ENCODE results near the gene IGF1.

The IGF1 gene

DNA sequence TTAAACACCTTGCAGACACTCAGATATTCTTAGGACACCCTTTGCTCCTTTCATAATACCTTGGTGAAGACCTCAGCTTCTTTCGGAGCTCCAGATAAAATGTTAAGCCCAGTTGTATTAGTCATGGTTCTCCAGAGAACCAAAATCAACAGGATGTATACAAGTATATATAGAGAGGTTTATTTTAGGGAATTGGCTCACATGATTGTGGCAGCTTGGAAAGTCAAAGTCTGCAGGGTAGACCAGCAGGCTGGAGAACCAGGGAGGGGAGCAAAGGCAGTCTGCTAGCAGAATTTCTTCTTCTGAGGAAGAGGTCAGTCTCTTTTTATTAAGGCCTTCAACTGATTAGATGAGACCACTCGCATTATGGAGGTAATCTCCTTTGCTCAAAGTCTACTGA is 6.9 kb upstream of the IGF1 start:
- DNase-seq: no peak

DNA sequence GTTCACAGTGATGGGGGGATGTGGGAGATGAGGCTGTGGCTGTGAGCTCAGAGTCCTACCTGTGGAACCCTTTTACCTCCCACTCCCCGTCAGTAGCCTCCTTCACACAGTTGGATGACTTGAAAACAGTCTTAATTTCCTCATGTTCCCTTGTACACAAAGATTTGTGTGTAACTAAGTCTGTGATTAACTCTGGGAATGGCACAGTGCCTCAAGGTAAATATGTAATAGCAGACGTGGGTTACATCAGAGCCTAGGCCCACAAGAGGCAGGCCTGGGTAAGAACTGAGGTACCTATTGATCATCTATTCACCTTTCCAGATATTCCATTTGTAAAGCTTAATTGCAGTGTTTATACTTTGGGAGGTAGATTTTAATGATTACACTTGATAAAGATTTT is 5.8 kb upstream of the IGF1 start:
- no peak for DNase-seq

DNA sequence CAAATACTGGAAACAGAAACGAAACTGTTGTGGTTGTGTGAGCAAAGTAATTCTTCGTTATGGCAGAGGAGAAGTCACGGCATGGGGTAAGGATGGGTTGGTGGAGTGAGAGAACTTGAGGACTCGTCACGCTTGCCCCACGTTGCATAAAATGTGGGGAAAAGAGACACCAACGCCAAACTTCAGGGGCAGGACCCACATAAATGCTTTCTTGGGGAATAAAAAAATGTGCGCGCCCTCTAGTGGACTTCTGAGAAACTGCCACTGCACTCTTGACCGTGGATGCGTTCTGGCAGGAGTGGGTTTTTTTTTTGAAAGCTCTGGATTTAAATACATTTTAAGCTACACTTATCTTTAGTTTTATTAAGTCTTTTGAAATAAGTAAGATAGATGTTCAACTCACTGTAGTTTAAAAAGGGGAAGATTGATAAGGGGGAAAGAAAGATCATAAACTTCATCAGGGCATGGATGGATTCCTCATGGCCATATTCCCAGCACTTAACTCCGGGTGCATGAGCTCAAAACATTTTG is 4.1 kb upstream of the IGF1 start:
- peak; percentile 61 to 81 for DNase-seq

DNA sequence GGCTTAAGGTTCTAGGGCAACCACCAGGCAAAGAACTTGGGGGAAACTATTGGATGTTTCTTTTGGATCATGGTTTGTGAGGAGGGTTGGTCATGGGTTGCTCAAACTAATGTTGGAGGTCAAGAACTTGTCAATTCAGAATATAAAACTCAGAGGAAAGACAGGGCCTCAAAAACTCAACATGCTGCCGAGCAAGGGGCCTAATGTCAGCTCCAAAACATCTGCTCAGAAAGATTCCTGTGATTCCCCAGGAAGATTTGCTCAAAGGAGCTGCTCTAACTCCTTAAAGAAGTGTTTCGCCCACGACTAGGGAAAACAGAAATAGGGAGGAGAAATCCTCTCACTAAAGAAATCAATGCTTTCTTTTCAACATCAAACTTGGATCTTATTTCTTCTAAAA is 3.7 kb upstream of the IGF1 start:
- no peak for DNase-seq

DNA sequence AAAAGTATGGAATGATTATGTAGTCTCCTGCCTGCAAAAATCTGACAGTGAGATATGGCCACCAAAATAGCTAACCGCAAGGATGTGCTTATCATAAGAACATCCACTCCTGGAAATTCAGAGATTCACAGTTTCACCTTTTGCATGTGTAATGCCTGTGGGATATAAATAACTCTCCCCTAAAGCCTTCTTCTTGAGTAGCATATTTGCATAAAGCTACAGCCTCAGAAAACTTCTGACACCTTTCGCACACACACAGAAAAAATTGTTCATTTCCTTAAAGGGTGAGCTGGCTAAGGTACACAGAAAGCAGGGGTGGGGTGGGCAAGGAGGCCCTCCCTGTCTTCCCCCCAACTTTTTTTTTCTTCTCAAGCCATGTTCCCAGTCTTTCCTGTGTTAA is 3.1 kb upstream of the IGF1 start:
- no peak for DNase-seq

DNA sequence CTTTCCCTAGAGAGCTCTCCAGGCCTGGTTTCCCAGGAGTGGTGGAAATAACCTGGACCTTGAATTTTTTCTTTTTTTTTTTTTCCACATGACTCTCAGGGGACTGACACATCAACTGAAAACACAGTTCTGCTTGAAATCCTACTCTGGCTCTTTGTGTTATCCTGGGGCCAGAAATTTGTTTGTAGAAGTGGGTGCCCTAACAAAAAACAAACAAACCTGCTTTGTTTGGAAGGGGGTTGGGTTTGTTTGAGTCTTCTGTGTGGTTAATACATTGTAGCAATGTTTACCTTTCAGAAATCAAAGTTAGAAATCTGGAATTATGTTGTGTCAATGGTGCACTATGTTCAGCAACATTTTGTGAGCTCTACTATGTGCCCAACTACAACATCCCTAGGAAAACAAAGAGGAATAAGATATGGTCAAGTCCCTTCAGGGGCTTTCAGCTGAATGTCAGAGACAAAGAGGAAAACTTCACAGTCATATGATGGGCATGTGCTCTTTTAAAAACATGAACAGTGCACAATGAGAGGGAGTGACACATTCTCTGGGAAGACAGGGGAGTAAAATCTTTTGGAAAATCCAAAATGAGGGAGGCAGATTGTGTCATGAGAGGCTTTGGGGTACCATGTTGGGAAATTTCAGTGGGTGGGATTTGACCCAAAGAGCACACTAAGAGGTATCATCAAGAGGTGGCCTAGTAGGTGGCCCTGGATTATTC is 1.5 kb upstream of the IGF1 start:
- DNase-seq: peak in 1 of 2 donors; percentile 58

DNA sequence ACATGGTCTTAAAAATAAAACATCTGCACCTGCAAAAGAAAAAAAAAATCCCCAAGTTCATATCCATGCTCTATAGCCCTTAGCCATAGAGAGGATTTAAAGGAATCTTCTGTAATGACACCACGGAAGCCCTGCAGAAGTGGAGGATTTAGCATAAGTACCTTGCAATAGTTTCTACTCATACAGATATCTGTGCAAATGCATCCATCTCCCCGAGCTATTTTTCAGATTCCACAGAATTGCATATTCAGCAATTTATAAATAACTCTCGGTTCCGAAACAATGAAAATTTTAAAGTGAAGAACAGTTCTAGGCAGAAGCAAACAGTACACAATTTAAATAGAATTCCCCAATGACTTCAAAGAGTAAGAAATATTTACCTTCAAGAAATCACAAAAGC is 424 bp downstream of the IGF1 start:
- no peak for DNase-seq

DNA sequence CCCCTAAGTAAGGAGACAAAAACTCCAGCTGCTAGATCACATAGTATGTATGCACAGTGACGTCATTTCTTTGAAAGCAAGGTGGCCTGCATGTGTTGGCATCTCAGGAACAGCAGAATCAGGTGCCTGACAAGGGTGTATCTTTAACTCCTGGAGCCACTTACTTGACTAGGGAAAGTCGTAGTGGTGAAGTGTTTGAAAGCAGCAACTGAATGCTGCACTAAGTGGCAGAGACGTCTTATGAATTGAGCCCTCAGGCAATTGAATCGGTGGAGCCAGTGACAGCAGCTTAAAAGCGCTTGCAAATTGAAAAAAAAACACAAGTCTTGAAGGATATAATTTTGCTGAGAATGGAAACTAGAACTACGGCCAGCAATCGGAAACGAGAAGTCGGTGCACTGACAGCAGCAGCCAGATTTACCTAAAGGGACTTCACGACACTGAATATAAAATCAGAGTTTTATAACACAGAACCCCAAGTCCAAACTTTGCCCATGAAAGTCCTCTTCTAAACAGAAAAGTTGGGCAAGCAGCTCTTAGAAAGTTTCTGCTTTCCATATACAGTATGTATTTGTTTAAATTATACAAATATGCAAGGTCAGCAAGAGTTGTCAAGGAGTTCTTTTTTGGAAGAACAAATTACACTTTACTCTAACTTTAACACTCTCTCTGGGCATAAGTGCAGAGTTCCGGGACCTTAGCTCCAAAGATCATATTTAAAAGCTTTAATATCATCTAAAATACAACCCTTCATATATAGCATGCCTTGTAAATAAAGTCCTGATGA is 1.1 kb downstream of the IGF1 start:
- no peak for DNase-seq

DNA sequence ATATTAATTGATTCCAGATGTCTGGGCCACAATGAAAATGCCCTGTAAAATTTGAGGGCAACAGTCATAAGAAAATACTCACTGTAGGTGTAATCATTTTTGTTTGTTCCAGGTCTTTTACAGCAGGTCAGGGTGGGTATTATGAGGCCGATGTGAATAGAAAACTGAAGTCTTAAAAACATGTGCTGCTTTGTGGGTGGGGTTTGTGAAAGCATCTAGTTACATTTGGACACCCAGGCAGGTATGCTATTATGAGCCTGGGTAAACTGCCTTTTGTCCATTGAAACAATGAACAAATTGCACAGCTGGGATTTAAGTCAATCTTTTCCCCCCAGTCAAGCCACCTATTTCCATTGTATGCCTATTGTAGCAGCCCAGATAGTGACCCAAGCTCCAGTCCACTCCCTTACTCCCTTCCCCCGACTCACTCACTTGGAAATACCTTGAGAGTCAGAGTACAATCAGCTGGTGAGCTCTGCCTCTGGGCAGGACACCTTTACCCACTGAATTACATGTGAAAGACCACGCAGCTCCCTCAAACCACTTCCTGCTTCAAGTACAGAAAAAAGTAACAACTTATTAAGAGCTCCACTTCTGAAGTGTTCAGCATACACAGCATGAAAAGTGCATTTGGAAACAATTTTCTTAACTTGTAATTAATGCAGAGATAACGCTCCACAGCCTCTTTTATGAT is 1.8 kb downstream of the IGF1 start:
- DNase-seq: no peak

DNA sequence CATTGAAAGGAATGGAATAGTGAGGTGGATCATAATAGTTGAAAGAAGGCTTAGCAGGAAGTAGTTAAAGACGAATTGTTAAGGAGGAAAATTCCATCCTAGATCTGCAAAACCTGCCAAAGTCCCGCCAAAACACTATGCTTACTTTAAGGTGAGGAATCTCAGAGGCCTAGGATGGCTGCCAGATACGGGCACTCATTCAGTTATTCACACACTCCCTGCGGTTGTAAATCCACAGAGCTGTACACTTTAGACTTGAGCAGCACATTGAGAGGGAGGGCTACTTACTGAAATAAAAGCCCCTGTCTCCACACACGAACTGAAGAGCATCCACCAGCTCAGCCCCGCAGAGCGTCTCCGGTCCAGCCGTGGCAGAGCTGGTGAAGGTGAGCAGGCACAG is 5.0 kb downstream of the IGF1 start:
- DNase-seq: no peak

DNA sequence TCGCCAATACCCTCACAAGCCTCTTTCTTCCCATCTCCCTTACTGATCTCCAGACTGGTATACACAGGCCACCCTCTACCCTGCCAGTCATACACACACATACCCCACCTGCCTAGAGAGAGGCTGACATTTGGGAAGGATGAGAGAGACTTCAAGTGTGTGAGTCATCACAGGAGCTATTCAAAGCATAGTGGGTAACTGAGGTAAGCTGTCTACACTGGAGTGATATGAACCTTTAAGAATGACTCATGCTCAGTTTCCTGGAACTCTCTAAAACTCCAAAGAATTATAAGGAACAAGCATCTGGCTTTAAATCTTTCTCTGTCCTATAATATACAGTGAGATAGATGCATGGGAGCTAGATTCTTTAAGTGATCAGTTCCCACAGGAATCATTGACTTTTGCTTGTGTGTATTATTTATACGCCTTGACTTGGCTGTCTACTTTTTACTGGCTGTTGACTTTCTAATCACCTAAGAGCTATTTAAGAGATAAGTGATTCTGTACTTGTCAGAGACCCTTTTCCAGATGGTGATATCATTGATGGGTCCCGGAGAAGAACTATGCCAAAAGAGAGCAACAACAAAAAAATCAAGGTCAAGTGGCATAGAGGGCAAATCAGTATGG is 5.8 kb downstream of the IGF1 start:
- no peak for DNase-seq

DNA sequence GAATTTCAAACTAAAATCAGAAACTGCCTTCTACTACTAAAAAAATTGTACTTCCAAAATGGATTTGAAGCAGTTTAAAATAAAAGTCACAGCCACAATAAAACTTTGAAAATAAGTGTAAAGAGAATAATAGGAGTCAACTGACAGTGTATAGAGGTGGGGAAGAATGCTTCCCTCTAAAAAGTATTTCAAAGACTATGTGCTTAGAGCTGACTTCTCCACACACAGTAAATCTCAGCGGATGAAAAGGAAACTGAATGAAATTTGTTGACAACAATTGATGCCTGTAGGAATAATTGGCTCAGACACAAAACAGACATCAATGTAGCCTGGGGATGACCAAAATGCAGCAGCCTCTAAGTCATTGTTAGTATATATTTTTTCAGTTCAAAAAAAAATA is 7.9 kb downstream of the IGF1 start:
- DNase-seq: no peak

DNA sequence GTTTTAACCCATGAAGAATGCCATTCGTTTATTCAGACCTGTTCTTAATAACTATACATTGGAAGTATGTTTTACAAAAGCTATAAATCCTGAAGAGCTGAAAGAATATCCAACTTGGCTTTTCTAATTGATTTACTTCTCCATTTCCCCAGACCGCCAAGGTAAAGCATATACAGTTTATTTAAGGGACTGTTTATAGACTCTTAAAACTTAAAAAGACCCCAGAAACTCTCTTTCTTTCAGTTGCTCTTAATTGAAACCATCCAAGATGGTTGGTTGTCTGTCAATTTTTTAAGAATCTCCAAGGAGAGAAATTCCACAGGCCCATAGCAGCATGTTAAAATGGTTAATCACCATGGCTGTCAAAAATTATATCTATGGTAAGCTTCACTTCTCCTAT is 8.8 kb downstream of the IGF1 start:
- DNase-seq: no peak

DNA sequence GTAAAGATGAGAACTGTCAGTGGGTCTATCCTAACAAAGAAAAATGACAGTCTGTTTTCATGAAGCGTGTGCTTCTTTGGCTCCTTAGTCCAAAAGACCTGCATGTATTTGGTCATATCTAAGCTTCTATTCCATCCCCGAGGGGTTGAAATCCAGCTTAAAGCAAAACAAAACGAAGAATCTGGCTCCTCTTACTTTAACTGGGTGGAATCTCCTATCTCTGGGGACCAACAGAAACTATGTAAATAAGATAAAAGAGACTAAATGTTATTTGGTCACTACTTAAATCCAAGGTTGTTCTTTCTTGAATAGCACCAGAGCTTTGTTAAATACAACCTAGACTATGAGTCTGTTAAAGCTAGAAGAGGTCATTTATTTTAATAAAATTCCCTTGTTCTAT is 9.4 kb downstream of the IGF1 start:
- no peak for DNase-seq

DNA sequence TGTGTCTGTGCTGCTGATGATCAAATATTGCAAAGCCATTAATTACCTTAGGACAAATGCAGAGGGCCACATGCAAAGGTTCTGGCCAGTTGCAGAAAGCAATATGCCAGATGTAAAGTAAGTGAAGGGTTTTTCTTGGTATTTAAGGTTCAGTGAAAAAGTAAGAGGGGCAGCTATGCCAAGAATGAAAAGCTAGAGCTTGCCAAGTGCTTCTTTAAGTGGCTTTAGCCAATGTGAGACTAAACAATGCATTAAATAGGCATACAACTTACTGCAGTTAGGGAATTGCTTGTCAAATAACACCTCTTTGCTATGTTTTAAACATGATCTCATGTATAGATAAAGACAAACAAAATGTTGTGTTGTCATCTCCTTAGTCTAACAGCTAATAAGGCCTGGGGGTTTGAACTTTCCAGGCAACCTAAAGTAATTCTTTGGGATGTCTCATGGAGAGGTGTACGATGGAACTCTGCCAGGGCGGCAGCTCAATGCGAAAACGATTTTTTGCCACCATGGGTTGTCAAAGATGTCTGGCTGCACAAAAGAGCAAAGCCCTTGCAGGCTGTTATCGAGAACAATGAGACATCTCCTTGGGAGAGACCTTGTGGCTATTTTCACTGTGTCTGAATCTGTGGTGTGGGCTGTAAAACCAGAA is 12.0 kb downstream of the IGF1 start:
- no peak for DNase-seq

DNA sequence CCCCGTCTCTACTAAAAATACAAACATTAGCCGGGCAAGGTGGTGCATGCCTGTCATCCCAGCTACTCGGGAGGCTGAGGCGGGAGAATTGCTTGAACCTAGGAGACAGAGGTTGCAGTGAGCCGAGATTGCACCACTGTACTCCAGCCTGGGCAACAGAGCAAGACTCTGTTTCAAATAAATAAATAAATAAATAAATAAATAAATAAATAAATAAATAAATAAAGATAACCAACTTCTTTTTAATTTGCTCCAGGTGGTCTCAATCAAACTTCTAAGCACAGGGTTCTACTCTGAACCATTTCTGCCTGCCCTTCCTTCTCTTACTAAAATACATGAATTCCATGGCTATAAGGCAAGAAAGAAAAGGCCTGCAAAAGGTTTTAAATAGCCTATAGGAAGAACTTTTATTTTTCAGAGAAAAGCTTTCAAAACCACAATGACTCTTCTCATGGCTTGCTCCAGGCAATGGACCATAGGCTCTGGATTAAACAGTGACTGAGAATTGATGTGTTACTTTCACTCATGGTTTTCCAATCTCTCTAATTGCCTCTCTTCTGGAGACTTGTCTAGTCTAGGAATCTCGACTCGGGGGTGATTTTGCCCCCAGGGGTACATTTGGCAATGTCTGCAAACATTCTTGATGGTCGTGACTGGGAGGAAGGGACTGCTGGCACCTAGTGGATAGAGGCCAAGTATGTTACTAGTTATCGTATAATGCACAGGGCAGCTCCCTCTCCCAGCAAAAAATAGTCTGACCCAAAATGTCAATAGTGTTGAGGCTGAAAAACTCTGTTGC is 14.4 kb downstream of the IGF1 start:
- DNase-seq: no peak

DNA sequence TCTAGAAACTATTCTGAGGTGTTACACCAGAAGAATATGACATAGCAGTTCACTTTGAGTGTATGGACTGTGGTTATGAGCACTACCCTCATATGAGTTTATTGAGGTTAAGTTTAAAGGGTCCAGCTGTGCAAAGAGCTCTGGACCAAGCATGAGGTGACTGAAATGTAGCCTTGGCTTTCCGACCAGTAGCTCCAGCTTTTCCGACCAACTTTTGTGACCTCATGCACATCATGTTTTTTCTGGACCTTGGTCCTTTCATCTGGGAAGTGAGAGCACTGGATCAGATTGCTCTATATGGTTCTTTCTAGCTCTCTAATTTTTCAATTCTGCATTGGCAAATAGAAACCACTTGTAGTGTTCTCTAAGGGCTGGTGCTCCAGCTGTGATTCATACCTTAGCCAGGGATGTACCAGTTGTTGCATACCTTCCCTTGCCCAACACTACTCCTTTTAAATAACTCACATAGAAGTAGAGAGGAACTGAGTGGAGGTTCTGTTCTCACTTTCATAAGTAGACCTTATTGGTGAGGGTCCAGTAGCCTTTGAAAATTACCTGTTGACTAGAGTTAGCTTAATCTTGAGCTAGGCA is 16.6 kb downstream of the IGF1 start:
- DNase-seq: no peak

DNA sequence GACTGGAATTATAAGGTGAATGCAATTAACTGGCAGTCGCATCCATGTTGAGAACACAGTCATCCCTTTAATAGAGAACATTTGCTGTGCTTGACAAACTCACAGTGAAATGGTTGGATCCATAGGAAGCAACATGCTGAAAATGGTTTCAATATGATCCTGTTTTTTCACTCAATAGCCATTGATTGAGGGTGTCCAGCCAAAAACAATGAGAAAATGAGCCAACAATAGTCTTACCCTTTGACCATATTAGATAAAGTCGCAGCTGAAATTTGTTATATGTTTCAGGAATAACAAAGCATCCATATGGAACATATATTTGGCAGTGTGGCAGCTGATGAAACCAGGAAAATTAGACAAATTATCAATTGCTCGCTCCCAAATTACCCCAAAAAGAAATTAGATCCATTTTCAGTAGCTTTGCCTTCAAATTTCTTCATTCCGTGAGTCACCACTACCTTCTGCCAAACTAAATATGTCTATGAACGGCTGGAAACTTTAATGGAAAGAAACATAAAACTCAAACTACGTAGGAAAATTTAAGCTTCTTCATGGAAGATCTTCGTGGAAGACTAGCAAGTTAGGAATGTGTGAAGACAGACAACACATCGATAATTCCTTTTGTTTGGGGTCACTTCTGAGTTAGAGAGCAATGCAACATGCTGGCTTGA is 17.4 kb downstream of the IGF1 start:
- DNase-seq: no peak

DNA sequence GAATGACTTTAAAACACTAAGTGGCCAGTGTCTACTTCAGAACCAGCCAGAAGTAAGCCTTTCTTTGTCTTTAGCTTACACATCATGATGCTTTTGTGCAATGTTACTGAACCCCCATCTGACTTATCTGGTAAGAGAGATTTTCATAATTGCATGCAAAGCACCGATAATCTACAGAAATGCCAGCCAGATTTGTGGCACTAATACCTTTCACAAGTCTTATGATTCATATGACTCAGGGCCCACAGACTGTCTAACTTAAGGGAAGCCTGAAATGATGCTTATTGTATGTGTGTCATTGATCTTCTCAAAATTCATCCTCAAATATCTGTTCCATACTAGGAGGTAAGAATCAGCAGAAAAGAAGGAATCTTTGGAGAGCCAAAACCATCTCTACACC is 18.0 kb downstream of the IGF1 start:
- no peak for DNase-seq

DNA sequence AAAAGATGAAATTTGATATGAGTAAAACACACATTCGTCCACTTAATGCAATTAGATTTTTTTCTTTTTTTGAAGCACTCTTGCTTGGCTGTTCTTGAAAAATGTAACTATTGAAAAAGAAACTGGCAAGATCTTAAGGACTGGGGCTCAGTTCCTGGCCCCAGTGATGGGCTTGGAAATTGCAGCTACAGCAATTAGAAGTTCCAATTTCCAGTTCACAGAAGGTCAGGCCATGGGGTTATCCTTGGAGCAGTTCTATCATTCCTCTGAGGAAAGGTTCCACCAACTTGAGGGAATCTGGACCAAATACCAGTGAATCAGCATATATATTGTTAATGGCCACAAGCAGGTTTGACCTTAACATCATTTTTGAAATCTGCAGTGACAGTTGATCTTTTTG is 18.9 kb downstream of the IGF1 start:
- DNase-seq: no peak

DNA sequence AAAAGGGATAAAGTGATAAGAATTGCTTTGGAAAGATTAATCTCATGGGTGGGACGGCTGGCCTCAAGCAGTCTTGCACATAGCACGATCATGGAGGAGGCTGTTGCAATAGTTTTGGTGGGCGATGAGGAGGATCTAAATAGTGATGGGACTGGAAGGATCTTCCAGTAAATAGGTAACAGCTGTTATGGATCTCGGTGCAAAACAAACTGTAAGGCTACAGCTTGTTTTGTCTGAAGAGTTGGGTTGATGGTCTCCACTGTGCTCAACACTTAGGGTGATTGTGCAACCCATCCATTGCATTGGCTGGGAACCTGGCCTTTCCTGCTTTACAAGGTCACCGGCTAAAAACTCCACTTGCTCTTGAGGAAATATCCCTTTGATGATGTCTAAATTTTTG is 21.0 kb downstream of the IGF1 start:
- DNase-seq: no peak

All from inflammatory macrophage treated with lipopolysaccharide for 1 hour (primary cell).